RWPE2 (cell line): ENCODE measurements around the gene PIAS3.
A peak's percentile ranks its signal among the peaks of the same experiment; 100 is the strongest.

ENCODE experiments used
- ATAC-seq: fragments of 200-7000 bp; cut with Tn5 transposase; 3 replicates; pipeline ENCODE4 v1.9.1; 2021; ENCODE audit warnings: low read depth
- DNase-seq: peaks from one replicate; pipeline ENCODE4 v3.0.0-alpha.2; 2020; ENCODE audit warnings: low spot score
- H3K27ac ChIP-seq: fragments of 450-650 bp; 2 replicates; pipeline ENCODE4 v1.5.1; 2017; ENCODE audit warnings: mild to moderate bottlenecking; ENCODE audit not compliant: poor library complexity, severe bottlenecking
- H3K27me3 ChIP-seq: fragments of 250-450 bp; sonication (Bioruptor Pico); 2 replicates; pipeline ENCODE4 v1.5.1; 2021; ENCODE audit warnings: mild to moderate bottlenecking, moderate library complexity; ENCODE audit not compliant: insufficient read depth, poor library complexity, severe bottlenecking
- H3K36me3 ChIP-seq: fragments of 250-450 bp; sonication (Bioruptor Pico); 2 replicates; pipeline ENCODE4 v1.5.1; 2020; ENCODE audit warnings: low read depth, mild to moderate bottlenecking, moderate library complexity
- H3K4me1 ChIP-seq: fragments of 250-450 bp; sonication (Bioruptor Pico); 2 replicates; pipeline ENCODE4 v1.5.1; 2021; ENCODE audit warnings: mild to moderate bottlenecking, moderate library complexity; ENCODE audit not compliant: insufficient read depth, poor library complexity, severe bottlenecking
- H3K4me3 ChIP-seq: fragments of 250-450 bp; sonication (Bioruptor Pico); 2 replicates; pipeline ENCODE4 v1.5.1; 2021; ENCODE audit warnings: mild to moderate bottlenecking, moderate library complexity; ENCODE audit not compliant: severe bottlenecking
- H3K9me3 ChIP-seq: fragments of 250-450 bp; sonication (Bioruptor Pico); 2 replicates; pipeline ENCODE4 v1.5.1; 2021; ENCODE audit warnings: mild to moderate bottlenecking, moderate library complexity; ENCODE audit not compliant: severe bottlenecking
- TF ChIP-seq, protein P1 (sequence below): fragments of 450-650 bp; IDR thresholded peaks from one replicate; pipeline ENCODE4 v1.5.1; 2017; ENCODE audit warnings: mild to moderate bottlenecking, moderate library complexity; ENCODE audit not compliant: poor library complexity, severe bottlenecking

PIAS3 gene

GRCh38 chr1:145828367-145829026 is 30.4 kb downstream of the PIAS3 start:
- Histone ChIP-seq H3K36me3 (peaks cover 75% of the 10 kb centered on the region), H3K4me1 (peaks cover 8% of the 10 kb centered on the region), H3K27me3 (no peaks in the 10 kb centered on the region), H3K27ac (no peak overlapping the region), H3K9me3 (no peaks in the 10 kb centered on the region), H3K4me3 (no peak overlapping the region)
- DNase-seq (no peak), ATAC-seq (no peak)
- TF ChIP-seq, protein P1, sequence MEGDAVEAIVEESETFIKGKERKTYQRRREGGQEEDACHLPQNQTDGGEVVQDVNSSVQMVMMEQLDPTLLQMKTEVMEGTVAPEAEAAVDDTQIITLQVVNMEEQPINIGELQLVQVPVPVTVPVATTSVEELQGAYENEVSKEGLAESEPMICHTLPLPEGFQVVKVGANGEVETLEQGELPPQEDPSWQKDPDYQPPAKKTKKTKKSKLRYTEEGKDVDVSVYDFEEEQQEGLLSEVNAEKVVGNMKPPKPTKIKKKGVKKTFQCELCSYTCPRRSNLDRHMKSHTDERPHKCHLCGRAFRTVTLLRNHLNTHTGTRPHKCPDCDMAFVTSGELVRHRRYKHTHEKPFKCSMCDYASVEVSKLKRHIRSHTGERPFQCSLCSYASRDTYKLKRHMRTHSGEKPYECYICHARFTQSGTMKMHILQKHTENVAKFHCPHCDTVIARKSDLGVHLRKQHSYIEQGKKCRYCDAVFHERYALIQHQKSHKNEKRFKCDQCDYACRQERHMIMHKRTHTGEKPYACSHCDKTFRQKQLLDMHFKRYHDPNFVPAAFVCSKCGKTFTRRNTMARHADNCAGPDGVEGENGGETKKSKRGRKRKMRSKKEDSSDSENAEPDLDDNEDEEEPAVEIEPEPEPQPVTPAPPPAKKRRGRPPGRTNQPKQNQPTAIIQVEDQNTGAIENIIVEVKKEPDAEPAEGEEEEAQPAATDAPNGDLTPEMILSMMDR, result no peak

DNA sequence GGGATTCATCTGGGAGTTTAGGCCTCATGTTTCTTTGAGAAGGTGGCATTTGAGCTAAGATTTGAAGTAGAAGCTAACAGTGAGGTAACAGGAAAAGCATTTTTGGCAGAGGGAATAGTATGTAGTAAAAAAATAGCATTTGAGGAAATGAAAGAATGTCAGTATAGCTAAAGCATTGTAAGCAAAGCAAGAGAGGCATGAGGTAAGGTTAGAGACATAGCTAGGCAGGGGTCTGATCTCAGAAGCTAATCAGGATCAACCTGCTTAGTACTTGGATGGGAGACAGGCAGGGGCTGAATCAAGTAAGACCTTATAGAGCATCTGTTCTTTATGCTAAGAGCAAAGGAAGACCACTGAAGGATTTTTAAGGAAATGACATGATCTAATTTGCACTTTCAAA is 30.9 kb downstream of the PIAS3 start:
- H3K27me3 ChIP-seq, result no peaks in the 10 kb centered on the region
- H3K4me1 ChIP-seq, result peaks cover 8% of the 10 kb centered on the region
- H3K4me3 ChIP-seq, result no peak overlapping the region
- DNase-seq (no peak), ATAC-seq (no peak)
- peaks cover 70% of the 10 kb centered on the region for H3K36me3 ChIP-seq
- no peak overlapping the region for H3K27ac ChIP-seq
- H3K9me3 ChIP-seq, result no peaks in the 10 kb centered on the region
- TF ChIP-seq, protein P1, result no peak

GRCh38 chr1:145826030-145826429 is 32.9 kb downstream of the PIAS3 start:
- TF ChIP-seq, protein P1, result peak; percentile 12
- DNase-seq (no peak), ATAC-seq (no peak)
- Histone ChIP-seq H3K36me3 (peaks cover 56% of the 10 kb centered on the region), H3K4me1 (peaks cover 8% of the 10 kb centered on the region), H3K27me3 (no peaks in the 10 kb centered on the region), H3K27ac (no peak overlapping the region), H3K4me3 (no peak overlapping the region), H3K9me3 (no peaks in the 10 kb centered on the region)

DNA sequence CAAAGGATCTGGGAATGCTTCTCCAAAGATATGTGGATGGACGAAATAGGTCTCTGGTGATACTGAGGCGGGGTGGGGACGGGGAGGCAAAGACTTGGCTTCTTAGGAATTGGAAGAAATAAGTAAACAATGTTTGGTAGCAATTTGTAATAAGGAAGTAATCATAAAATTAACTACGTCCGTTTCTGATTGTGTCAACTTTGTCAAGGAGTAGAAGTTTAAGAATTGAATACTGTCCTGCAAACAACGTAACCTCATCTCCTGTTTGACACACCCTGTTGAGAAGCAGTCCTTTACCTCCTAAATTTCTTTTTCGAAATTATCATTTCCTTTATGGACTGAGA is 34.4 kb downstream of the PIAS3 start:
- TF ChIP-seq, protein P1, result no peak
- Histone ChIP-seq H3K27ac (peak overlapping the region; percentile 73), H3K9me3 (no peaks in the 10 kb centered on the region), H3K4me1 (peaks cover 8% of the 10 kb centered on the region), H3K4me3 (peak overlapping the region; percentile 62), H3K36me3 (peaks cover 43% of the 10 kb centered on the region), H3K27me3 (no peaks in the 10 kb centered on the region)
- DNase-seq (no peak), ATAC-seq (no peak)
